ENCODE data around the gene ATP9A.
"Not testable (repeated sequence)": the region's sequence is repeated elsewhere in the genome, so short reads cannot be mapped to it uniquely, and the experiment has no call there.

ATP9A gene, protein sequence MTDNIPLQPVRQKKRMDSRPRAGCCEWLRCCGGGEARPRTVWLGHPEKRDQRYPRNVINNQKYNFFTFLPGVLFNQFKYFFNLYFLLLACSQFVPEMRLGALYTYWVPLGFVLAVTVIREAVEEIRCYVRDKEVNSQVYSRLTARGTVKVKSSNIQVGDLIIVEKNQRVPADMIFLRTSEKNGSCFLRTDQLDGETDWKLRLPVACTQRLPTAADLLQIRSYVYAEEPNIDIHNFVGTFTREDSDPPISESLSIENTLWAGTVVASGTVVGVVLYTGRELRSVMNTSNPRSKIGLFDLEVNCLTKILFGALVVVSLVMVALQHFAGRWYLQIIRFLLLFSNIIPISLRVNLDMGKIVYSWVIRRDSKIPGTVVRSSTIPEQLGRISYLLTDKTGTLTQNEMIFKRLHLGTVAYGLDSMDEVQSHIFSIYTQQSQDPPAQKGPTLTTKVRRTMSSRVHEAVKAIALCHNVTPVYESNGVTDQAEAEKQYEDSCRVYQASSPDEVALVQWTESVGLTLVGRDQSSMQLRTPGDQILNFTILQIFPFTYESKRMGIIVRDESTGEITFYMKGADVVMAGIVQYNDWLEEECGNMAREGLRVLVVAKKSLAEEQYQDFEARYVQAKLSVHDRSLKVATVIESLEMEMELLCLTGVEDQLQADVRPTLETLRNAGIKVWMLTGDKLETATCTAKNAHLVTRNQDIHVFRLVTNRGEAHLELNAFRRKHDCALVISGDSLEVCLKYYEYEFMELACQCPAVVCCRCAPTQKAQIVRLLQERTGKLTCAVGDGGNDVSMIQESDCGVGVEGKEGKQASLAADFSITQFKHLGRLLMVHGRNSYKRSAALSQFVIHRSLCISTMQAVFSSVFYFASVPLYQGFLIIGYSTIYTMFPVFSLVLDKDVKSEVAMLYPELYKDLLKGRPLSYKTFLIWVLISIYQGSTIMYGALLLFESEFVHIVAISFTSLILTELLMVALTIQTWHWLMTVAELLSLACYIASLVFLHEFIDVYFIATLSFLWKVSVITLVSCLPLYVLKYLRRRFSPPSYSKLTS

GRCh38 chr20:51767867-51768758 is at the start of gene ATP9A:
TSS of gene ATP9A (minus strand) at chr20:51768390. CDS start at chr20:51768369, 21 bp downstream.
- in situ Hi-C loops (cut with HindIII; ENCODE audit: low sequenced_read_pairs), result no loop called here

GRCh38 chr20:51816856-51817255 is 48.7 kb upstream of the ATP9A start:
- in situ Hi-C loops (cut with HindIII; ENCODE audit: low sequenced_read_pairs), result not testable (repeated sequence)

GRCh38 chr20:51815383-51816076 is 47.3 kb upstream of the ATP9A start:
- in situ Hi-C loops (cut with HindIII; ENCODE audit: low sequenced_read_pairs), result no loop called here

DNA sequence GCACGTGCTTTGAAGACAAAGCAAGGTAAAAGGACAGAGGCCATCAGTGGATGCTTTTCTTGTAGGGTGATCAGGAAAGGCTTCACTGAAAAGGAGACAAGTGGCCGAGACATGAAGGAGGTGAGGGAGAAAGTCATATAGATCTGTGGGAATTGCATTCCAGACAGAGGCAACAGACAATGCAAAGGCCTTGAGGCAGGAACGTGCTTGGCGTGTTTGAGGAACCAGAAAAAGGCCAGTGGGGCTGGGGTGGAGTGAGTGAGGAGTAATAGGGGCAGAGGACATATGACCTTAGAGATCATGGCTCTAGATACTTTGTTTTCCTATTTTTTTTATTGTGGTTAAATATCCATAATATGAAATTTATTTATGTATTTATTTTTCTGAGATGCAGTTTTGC is 44.7 kb upstream of the ATP9A start:
- in situ Hi-C loops (cut with HindIII; ENCODE audit: low sequenced_read_pairs), result no loop called here

DNA sequence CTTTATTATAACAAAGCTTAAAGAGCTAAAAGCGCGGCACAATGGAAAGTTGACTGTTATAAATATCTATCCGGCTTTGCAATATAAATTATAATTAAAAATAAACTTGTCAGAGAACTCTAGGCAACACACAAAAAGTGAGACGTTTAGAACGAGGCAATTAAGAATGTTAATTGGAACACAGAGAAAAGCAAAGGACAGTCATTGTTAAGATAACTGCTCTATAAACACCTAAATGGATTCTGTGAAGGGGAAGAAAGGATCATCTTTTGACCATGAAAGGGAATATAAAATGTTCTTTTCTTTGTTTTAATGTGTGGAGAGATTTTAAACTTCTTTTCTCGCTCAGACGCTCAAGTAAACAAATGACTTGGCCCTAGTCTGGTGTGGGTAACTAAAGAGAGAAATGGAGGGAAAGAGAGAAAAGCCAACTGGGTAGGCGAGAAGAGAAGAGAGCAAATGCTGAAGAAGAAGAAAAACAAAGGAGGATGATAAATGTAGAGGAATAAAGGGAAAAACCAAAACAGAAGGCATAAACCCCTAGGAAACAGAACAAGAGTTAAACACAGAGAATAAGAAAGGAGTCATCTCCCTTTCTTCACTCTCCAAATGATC is 43.4 kb upstream of the ATP9A start:
- in situ Hi-C loops (cut with HindIII; ENCODE audit: low sequenced_read_pairs), result no loop called here

GRCh38 chr20:51811042-51811355 is 42.8 kb upstream of the ATP9A start:
- in situ Hi-C loops (cut with HindIII; ENCODE audit: low sequenced_read_pairs), result no loop called here

DNA sequence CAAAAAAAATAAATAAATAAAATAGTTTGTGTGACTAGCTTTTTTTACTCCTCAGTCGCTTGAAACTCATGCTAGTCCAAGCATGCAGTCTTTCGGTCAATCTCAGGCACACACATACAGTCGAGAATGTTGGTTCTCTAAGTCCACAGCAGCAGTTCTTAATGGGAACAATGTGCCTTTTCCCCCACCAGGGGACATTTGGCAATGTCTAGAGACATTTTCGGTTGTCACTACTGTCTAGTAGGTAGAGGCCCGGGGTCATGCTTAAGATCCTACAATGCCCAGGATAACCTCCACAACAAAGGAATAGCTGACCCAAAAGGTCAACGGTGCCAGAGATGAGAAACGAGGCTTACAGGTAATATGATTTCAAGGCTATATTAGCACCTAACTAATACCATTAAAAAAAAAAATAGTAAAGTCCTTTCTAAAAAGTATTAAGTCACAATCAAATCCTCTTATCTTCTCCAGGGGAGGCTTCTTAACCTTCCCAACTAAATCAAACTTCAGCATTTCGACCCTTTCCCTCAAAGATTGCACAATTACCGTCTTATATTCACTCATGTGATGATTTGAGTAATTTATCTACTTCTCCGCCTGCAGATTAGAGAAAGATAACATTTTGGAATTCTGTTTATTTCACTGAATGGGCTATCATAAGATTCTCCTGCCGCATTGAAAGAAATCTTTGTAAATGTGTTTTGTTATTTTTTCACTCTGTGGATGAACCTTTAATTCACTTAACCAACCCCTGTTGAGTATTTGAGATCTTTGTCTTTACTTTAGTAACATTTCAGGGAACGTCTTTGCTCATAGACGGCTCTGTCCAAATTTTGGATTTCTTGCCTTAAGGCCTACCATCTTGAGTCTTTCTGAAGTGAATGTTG is 42.2 kb upstream of the ATP9A start:
- in situ Hi-C loops (cut with HindIII; ENCODE audit: low sequenced_read_pairs), result no loop called here

GRCh38 chr20:51807720-51808250 is 39.6 kb upstream of the ATP9A start:
- in situ Hi-C loops (cut with HindIII; ENCODE audit: low sequenced_read_pairs), result no loop called here

DNA sequence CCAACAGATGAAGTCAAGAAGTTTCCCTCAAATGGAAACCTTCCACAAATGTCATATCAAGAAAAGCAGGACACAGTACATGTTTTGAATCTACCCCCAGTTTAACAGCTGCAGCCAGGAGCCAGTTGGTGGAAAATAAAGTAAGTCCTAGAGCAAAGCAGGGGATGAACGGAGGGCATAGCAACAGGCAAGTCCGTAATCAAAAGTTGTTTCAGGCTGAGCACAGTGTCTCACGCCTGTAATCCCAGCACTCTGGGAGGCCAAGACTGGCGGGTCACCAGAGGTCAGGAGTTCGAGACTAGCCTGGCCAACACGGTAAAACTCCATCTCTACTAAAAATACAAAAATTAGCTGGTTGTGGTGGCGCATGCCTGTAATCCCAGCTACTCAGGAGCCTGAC is 36.6 kb upstream of the ATP9A start:
- in situ Hi-C loops (cut with HindIII; ENCODE audit: low sequenced_read_pairs), result no loop called here

DNA sequence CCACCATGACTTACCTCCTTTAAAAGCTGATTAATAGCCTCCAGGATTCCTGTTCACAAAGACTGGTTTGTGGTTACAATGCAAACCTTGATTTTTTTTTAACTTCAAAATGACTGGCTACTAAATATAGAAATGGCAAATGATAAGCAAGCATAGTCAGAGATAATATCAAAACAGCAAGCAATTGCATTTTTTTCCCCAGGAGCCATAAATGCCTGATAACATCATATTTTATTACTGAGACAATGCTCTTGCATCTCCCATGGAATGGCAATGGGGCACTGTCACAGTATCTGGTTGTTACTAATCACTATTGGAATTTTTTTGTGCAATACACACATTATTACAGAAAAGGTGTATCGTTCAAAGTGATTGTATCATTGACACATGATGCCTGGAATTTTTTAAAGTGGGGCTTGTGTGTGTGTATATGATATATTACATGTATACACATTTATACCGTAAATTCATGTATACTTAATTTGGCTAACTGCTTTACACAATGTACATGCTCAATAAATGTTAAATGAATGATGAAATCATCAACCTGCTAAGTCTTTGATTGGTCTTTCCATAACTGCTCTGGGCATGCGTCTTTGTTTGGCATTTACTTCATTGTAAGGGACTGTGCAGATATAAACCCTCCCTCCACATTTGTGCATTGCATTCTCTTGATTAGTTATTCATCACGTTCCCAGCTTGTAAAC is 35.1 kb upstream of the ATP9A start:
- in situ Hi-C loops (cut with HindIII; ENCODE audit: low sequenced_read_pairs), result no loop called here

- in situ Hi-C loops (cut with HindIII; ENCODE audit: low sequenced_read_pairs), result no loop called here
Measured at GRCh38 chr20:51802170-51802751, 34.1 kb upstream of the ATP9A start, which contains the start of gene SALL4. TSS of gene SALL4 (minus strand) at chr20:51802521. CDS start at chr20:51802408, 113 bp downstream.

DNA sequence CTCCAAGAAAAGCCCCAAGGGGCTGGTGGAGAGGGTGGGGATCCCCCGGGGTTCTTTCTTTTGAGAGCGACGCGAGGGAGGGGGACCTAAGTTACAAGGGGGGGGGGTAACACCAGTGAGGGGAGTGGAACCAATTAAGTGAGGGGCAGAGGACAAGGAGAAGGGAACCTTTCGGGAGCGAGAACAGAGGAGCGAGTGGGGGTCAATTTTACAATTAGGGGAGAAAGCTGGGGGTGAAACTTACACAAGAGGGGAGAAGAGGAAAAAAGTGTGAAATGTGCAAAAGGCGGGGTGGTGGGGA is 33.6 kb upstream of the ATP9A start:
- in situ Hi-C loops (cut with HindIII; ENCODE audit: low sequenced_read_pairs), result no loop called here

- in situ Hi-C loops (cut with HindIII; ENCODE audit: low sequenced_read_pairs), result no loop called here
Measured at GRCh38 chr20:51801122-51801822, 33.1 kb upstream of the ATP9A start.

- in situ Hi-C loops (cut with HindIII; ENCODE audit: low sequenced_read_pairs), result no loop called here
Measured at GRCh38 chr20:51800872-51801121, 32.6 kb upstream of the ATP9A start.

GRCh38 chr20:51800060-51800871 is 32.1 kb upstream of the ATP9A start:
- in situ Hi-C loops (cut with HindIII; ENCODE audit: low sequenced_read_pairs), result no loop called here

DNA sequence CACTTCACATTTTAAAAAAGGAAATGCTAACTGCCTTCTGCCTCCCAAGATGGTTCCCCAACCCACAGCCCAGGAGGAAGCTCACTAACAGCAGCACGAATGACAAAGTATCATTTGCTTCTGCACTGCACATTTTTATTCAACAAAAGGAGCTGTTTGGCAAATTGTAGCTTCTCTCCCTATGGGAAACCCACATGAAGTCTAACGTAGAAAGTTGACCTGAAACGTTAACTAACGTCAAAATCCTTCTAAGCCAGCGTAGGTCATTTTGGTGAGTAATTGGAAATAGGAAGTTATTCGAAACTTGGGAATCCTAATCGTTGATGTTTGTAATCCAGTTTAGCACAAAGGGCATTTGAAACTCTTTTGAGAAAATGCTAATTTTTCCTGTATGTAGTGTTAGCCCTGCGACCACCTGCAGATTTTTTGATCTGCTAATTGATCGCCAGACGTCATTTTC is 31.2 kb upstream of the ATP9A start:
- in situ Hi-C loops (cut with HindIII; ENCODE audit: low sequenced_read_pairs), result no loop called here

All from DLD1 (cell line).